ENCODE results near the gene WDR72. TPM values are rescaled to one million over a fixed set of nuclear protein-coding genes. Genes with fewer than 3 reads are reported as not detected.

Gene WDR72
- total RNA-seq, 4 donors from 2014 or later, result 87.7 to 110 (median 98.6) TPM

DNA sequence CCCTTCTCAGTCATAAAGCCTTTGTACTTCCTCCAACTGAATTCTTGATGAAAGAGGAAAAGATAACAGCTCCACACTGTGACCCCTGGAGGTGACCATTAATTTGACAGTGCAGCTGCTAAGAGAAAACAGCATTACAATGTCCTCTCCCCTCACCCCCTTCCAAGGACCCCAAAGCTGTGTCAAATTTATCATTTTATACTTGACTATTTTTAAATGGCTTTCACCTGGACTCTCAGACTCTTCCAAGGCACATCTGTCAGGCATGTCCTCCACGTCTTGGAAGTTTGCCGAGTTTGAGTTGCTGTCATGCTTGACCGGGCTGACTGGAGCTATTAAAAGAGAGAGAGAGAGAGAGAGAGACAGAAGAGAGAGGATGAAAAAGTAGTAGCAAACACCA lies 236.5 kb downstream of the WDR72 start:
- no peak overlapping the region for H3K4me3 ChIP-seq (replicated peaks in 1 of 3)
- DNase-seq, result peak; percentile 88 to 91
- H3K27me3 ChIP-seq, result no peaks in the 10 kb centered on the region
- H3K36me3 ChIP-seq, result no peaks in the 10 kb centered on the region
- no peak for TF ChIP-seq POLR2A (IDR thresholded peaks at IDR 0.05)
- TF ChIP-seq, protein P1, sequence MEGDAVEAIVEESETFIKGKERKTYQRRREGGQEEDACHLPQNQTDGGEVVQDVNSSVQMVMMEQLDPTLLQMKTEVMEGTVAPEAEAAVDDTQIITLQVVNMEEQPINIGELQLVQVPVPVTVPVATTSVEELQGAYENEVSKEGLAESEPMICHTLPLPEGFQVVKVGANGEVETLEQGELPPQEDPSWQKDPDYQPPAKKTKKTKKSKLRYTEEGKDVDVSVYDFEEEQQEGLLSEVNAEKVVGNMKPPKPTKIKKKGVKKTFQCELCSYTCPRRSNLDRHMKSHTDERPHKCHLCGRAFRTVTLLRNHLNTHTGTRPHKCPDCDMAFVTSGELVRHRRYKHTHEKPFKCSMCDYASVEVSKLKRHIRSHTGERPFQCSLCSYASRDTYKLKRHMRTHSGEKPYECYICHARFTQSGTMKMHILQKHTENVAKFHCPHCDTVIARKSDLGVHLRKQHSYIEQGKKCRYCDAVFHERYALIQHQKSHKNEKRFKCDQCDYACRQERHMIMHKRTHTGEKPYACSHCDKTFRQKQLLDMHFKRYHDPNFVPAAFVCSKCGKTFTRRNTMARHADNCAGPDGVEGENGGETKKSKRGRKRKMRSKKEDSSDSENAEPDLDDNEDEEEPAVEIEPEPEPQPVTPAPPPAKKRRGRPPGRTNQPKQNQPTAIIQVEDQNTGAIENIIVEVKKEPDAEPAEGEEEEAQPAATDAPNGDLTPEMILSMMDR (IDR thresholded peaks at IDR 0.05), result peak in 1 of 6 experiments; percentile 19
- H3K4me1 ChIP-seq, result peaks cover 0 to 8% of the 10 kb centered on the region in 2 donors
- WGBS, 2 donors, result 9 to 19% methylated on average over 3 of the region's 3 CpGs
- H3K27ac ChIP-seq, result peak overlapping the region in 1 of 3 donors; percentile 31
- intact Hi-C loops (cut with DNase I), result no loop called here
- H3K9me3 ChIP-seq, result no peaks in the 10 kb centered on the region

DNA sequence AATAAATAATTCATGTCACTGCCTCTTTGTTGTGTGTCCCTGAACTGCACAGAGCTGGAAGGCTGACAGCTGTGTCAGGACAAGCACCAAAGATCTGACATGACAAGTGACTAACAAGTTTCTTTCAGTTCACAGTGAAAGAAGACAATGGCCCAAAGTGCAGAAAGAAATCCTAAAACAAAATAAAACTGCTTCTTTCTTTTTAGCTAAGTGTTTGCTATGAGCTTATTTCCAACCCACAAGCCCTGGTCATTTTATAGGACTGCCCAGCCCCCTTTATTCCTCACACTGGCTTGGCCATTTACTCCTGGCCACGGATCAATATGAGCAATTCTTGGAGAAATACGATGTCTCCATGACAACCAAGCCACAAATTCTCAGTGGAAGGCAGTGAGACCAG lies 238.5 kb downstream of the WDR72 start:
- H3K4me1 ChIP-seq, result peaks cover 0 to 8% of the 10 kb centered on the region in 2 donors
- H3K27ac ChIP-seq, result no peak overlapping the region
- TF ChIP-seq POLR2A (IDR thresholded peaks at IDR 0.05), result no peak
- TF ChIP-seq, protein P1 (IDR thresholded peaks at IDR 0.05), result no peak
- H3K4me3 ChIP-seq (replicated peaks in 1 of 3), result no peak overlapping the region
- intact Hi-C loops (cut with DNase I), result no loop called here
- no peak for DNase-seq
- WGBS, 2 donors, result 29 to 51% methylated on average over 2 of the region's 2 CpGs
- H3K36me3 ChIP-seq, result no peaks in the 10 kb centered on the region
- H3K9me3 ChIP-seq, result no peaks in the 10 kb centered on the region
- H3K27me3 ChIP-seq, result no peaks in the 10 kb centered on the region

DNA sequence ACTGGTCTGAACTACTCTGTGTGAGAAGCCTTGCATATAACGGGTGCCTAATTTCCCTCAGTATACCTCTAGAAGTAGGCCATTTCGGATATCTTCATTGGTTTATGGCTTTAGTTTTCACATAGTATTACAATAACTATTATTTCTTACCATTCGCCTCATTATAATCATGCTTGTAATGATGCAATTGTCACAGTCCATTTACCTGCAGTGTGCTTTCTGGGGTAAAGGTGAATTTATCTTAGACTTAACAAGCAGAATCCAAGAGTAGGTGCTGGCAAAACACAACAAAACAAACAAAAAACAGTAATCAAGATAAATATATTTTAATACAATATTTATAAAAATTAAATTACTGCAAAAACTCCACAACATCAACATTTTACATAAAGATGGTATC lies 246.0 kb downstream of the WDR72 start:
- H3K4me1 ChIP-seq, result no peaks in the 10 kb centered on the region
- H3K36me3 ChIP-seq, result no peaks in the 10 kb centered on the region
- intact Hi-C loops (cut with DNase I), result no loop called here
- H3K4me3 ChIP-seq (replicated peaks in 1 of 3), result no peak overlapping the region
- TF ChIP-seq, protein P1 (IDR thresholded peaks at IDR 0.05), result no peak
- no peak for TF ChIP-seq POLR2A (IDR thresholded peaks at IDR 0.05)
- 88 to 91% methylated on average over 3 of the region's 3 CpGs for WGBS, 2 donors
- no peak overlapping the region for H3K27ac ChIP-seq
- DNase-seq, result no peak
- H3K9me3 ChIP-seq, result no peaks in the 10 kb centered on the region
- no peaks in the 10 kb centered on the region for H3K27me3 ChIP-seq

DNA sequence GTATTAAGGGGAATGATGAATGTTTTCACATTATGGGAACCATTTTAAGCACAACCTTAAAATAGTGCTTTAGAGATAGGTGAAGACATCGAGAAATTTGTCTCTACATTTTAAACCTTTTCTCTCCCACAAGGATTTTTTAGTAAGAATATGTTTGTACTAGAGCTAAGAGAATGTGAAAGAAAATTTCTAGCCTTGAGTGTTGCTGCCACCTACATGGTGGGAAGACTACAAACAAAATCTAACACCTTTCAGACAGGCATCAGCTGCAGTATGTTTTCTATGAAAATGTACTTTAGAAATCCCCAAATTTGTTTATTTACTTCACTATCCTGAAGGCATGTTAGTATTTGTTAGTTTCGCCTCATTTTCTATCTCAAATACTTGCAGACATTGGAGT lies 247.4 kb downstream of the WDR72 start:
- TF ChIP-seq, protein P1 (IDR thresholded peaks at IDR 0.05), result no peak
- no peak for TF ChIP-seq POLR2A (IDR thresholded peaks at IDR 0.05)
- Histone ChIP-seq H3K4me1 (no peaks in the 10 kb centered on the region), H3K4me3 (replicated peaks in 1 of 3) (no peak overlapping the region), H3K36me3 (no peaks in the 10 kb centered on the region), H3K27ac (no peak overlapping the region), H3K27me3 (no peaks in the 10 kb centered on the region), H3K9me3 (no peaks in the 10 kb centered on the region)
- no peak for DNase-seq
- 91 to 93% methylated on average over 2 of the region's 2 CpGs for WGBS, 2 donors
- intact Hi-C loops (cut with DNase I), result no loop called here

DNA sequence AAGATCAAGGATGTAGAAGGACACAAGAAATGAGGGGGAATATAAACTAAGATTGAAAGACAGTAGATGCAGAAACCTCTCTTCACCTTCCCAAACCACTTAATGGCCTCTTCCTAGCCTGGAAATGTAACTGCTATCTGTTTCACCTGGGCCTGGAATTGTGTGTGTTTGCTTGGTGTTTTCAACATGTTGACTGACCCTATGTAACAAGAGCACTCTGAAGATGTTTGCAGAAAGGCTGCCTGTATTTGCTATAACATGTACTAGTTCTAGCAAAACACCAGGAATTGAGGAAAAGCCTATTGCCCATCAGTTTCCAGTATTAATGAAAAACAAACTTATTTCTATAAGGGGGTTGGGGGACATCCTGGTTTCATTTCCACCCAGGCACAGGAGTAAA lies 248.3 kb downstream of the WDR72 start:
- DNase-seq, result no peak
- H3K27me3 ChIP-seq, result no peaks in the 10 kb centered on the region
- H3K4me1 ChIP-seq, result no peaks in the 10 kb centered on the region
- H3K4me3 ChIP-seq (replicated peaks in 1 of 3), result no peak overlapping the region
- H3K27ac ChIP-seq, result no peak overlapping the region
- TF ChIP-seq, protein P1 (IDR thresholded peaks at IDR 0.05), result no peak
- no peak for TF ChIP-seq POLR2A (IDR thresholded peaks at IDR 0.05)
- H3K9me3 ChIP-seq, result no peaks in the 10 kb centered on the region
- H3K36me3 ChIP-seq, result no peaks in the 10 kb centered on the region
- intact Hi-C loops (cut with DNase I), result no loop called here
